Heart left ventricle (tissue), 16 donors: ENCODE data around the gene DNAAF6. TPM values are rescaled to one million over a fixed set of nuclear protein-coding genes. Genes with fewer than 3 reads are reported as not detected.

Experiments
- ATAC-seq, 4 donors: fragments of 200-7000 bp; cut with Tn5 transposase; one replicate each; pipeline ENCODE4 v1.9.1; 2020 to 2022; ENCODE audit warnings: moderate library complexity in 4 of 4, mild to moderate bottlenecking in 3 of 4, moderate number of reproducible peaks in 1 of 4
- DNase-seq, 5 donors: peaks; one replicate each; pipeline ENCODE4 v3.0.0-alpha.2; 2020
- H3K27ac ChIP-seq, 12 donors: fragments of 200-600 bp; sonication (generic) in 4 of 12; one replicate each; pipeline versions ENCODE4 v1.5.0 to v1.8.0; 2016 to 2022; ENCODE audit warnings: mild to moderate bottlenecking in 2 of 12
- H3K27me3 ChIP-seq, 9 donors: fragments of 200-600 bp; sonication (generic) in 2 of 9; one replicate each; pipeline versions ENCODE4 v1.5.1 to v1.8.0; 2016 to 2022; ENCODE audit warnings: mild to moderate bottlenecking in 3 of 9
- H3K36me3 ChIP-seq, 9 donors: fragments of 200-600 bp; sonication (generic) in 2 of 9; one replicate each; pipeline versions ENCODE4 v1.5.0 to v1.8.0; 2018 to 2022; ENCODE audit warnings: mild to moderate bottlenecking in 2 of 9
- H3K4me1 ChIP-seq, 12 donors: fragments of 200-600 bp; sonication (generic) in 4 of 12; one replicate each; pipeline versions ENCODE4 v1.5.0 to v1.8.0; 2016 to 2022; ENCODE audit warnings: mild to moderate bottlenecking in 3 of 12
- H3K4me3 ChIP-seq, 12 donors: fragments of 200-600 bp; sonication (generic) in 4 of 12; one replicate each; pipeline versions ENCODE4 v1.5.0 to v1.8.0; 2017 to 2022; ENCODE audit warnings: mild to moderate bottlenecking in 9 of 12, moderate library complexity in 4 of 12
- H3K9me3 ChIP-seq, 12 donors: fragments of 200-600 bp; sonication (generic) in 4 of 12; one replicate each; pipeline versions ENCODE4 v1.5.0 to v1.8.0; 2016 to 2022; ENCODE audit warnings: mild to moderate bottlenecking in 1 of 12
- POLR2A ChIP-seq, 2 donors: fragments of 450-650 bp; IDR thresholded peaks; one replicate each; pipeline ENCODE4 v1.6.1; 2017; ENCODE audit warnings: antibody characterized with exemption in 2 of 2, mild to moderate bottlenecking in 2 of 2, moderate library complexity in 2 of 2
- WGBS, 4 donors: extraction: QIAGEN DNeasy Blood & Tissue Kit in 2 of 4; methylation state at CpG; one replicate each; pipeline versions ENCODE4 v1.1.5 to v1.1.7; 2013 to 2018; 5-methylcytosine and 5-hydroxymethylcytosine counted together
- intact Hi-C, 10 donors: fragments of 100-400 bp; cut with DNase I; formaldehyde crosslinking; loops; one replicate each; pipeline versions ENCODE4 v1.11.1 to v1.14.2; 2022
- polyA plus RNA-seq, 2 donors: library from polyadenylated mRNA; stranded (reverse); fragments of 200-250 nt; gene quantifications; one replicate each; pipeline ENCODE4 v1.2.3, GENCODE V29; 2013
- total RNA-seq, 9 donors: library from RNA; depleted of rRNA in 2 of 9; stranded (reverse); fragments of >200 nt in 2 of 9; fragmentation: NEBNext Ultra II Directional in 3 of 9; extraction: Animal tissue kit (Norgen Biotek cat#: 25700) in 3 of 9; gene quantifications; one replicate each; pipeline versions ENCODE4 v1.1.0 to v1.2.4, GENCODE V29; 2016 to 2023
- TF ChIP-seq, protein P1 (sequence below), 12 donors: fragments of 200-600 bp; sonication (generic) in 4 of 12; IDR thresholded peaks; one replicate each; pipeline versions ENCODE4 v1.5.0 to v1.8.0; 2018 to 2022; ENCODE audit warnings: antibody characterized with exemption in 12 of 12, mild to moderate bottlenecking in 5 of 12
- donor health status: ischemic (EF 13 %, LVEDD 7.1; RV severe dilation, severe dysfunction).
- donor health status: healthy with polysubstance abuse.
- donor health status: DM: no; HTN: yes; CAD: no.
- donor health status: DM: no; HTN: no; CAD: no.
- donor health status: ischemic (EF 25% LVEDD 6.9; RV normal size, moderate dysfunction).
- donor health status: ischemic (EF 25% LVEDD 5.7; RV mildly dilated, moderate dysfunction).
- donor health status: healthy.
- donor health status: DM: yes; HTN: yes; CAD: no.
- donor health status: ischemic (EF 35%, LVEDD 5.7; RV mildly dilated, moderate dysfunction).
- donor health status: nonischemic (EF 11% LVEDD 7.7; RV severe dilation, severe dysfunction).
- donor health status: DM: yes; HTN: yes; CAD: no.
- donor health status: PGD.
- donor health status: ischemic (EF 29% LVEDD 5.4; RV normal size, mild dysfunction).
- donor health status: nonischemic (EF 23%, LVEDD 6.1; RV moderate dilation, normal function).

The DNAAF6 gene
- total and polyA plus RNA-seq, 11 donors = not detected

DNA sequence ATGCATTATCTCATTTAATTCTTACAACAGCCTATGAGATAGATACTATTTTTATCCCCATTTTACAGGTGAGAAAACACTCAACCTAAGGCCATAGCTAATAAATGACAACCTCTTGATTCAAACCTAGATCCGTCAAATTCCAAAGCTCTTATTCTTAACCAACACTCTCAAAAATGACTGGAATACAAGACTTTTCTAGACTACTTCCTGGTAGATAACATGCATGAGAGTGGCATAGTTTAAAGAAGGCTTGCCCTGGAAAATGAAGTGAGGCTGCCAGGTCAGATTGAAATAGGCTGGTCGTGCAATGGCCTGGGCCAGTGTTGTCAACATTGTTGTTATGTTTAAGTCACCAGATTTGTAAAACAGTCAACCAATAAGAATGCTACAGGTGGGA is 86.6 kb downstream of the DNAAF6 start:
- H3K36me3 ChIP-seq = no peaks in the 10 kb centered on the region
- ATAC-seq = no peak
- WGBS, 4 donors = 54 to 64% (median 62%) methylated on average over 2 of the region's 2 CpGs
- no peak overlapping the region for H3K27ac ChIP-seq
- TF ChIP-seq, protein P1, sequence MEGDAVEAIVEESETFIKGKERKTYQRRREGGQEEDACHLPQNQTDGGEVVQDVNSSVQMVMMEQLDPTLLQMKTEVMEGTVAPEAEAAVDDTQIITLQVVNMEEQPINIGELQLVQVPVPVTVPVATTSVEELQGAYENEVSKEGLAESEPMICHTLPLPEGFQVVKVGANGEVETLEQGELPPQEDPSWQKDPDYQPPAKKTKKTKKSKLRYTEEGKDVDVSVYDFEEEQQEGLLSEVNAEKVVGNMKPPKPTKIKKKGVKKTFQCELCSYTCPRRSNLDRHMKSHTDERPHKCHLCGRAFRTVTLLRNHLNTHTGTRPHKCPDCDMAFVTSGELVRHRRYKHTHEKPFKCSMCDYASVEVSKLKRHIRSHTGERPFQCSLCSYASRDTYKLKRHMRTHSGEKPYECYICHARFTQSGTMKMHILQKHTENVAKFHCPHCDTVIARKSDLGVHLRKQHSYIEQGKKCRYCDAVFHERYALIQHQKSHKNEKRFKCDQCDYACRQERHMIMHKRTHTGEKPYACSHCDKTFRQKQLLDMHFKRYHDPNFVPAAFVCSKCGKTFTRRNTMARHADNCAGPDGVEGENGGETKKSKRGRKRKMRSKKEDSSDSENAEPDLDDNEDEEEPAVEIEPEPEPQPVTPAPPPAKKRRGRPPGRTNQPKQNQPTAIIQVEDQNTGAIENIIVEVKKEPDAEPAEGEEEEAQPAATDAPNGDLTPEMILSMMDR (IDR thresholded peaks at IDR 0.05) = no peak
- TF ChIP-seq POLR2A (IDR thresholded peaks at IDR 0.05) = no peak
- no peak overlapping the region for H3K4me3 ChIP-seq
- peaks cover 0 to 16% (median 0%) of the 10 kb centered on the region in 9 donors for H3K27me3 ChIP-seq
- no peaks in the 10 kb centered on the region for H3K9me3 ChIP-seq
- no peak for DNase-seq
- no peaks in the 10 kb centered on the region for H3K4me1 ChIP-seq
- intact Hi-C loops = no loop called here

Other genes starting within 250 kb of the DNAAF6 start
- 1 to 10 TPM; 1.7 to 6.5 (median 2.8) TPM for gene MORC4, start 206.4 kb upstream of the DNAAF6 start, total RNA-seq
- 1 to 10 TPM; 1.0 to 4.0 TPM for gene MORC4, start 206.4 kb upstream of the DNAAF6 start, polyA plus RNA-seq
- 10 to 100 TPM in 8 of 9 donors, 1 to 10 TPM in 1; 8.3 to 17.7 (median 13.1) TPM for gene RBM41, start 87.8 kb upstream of the DNAAF6 start, total RNA-seq
- 1 to 10 TPM; 3.6 to 5.9 TPM for gene RBM41, start 87.8 kb upstream of the DNAAF6 start, polyA plus RNA-seq
- gene NUP62CL, start 178 bp upstream of the DNAAF6 start, total RNA-seq = 1 to 10 TPM in 3 of 9 donors, under 1 TPM in 6; 0.16 to 2.9 (median 0.63) TPM
- 1 to 10 TPM in 1 of 2 donors, under 1 TPM in 1; 0.91 to 1.3 TPM for gene NUP62CL, start 178 bp upstream of the DNAAF6 start, polyA plus RNA-seq
- gene FRMPD3, start 243.0 kb downstream of the DNAAF6 start, total RNA-seq = under 1 TPM in 3 of 9 donors, not detected in 6; 0.02 to 0.11 (median 0.05) TPM
- under 1 TPM; 0.04 TPM for gene FRMPD3, start 243.0 kb downstream of the DNAAF6 start, polyA plus RNA-seq